ENCODE measurements around the gene SPRR3. TPM values are rescaled to one million over a fixed set of nuclear protein-coding genes. Genes with fewer than 3 reads are reported as not detected.

The SPRR3 gene
- total and polyA plus RNA-seq, 4 donors, result 0.50 to 1.9 (median 1.2) TPM; not detected in 1

DNA sequence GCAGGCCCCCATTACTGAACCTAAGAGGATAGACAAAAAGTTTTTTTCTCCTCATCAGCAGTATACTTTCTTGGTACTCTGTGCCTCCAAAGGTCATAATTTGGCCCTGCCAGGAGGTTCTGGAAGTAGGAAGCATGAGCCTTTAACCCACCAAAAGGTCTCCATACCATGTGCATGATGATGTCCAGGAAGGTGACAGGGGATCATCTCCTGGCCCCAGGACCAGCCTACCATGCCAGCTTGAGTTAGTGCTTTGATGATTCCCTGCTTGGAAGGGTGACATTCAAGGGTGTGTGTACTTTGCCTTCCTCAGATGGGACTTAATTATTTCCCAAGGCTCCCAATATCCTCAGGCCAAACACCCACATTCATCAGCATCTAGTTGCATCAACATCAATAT is 23.9 kb upstream of the SPRR3 start:
- Histone ChIP-seq H3K9ac (ENCODE audit: insufficient read depth in 1 of 2, low read length in 2 of 2) (no peak overlapping the region), H3K27me3 (ENCODE audit: control insufficient read depth in 3 of 3, insufficient read depth in 3 of 3, low read length in 2 of 3) (no peaks in the 10 kb centered on the region), H3K9me3 (ENCODE audit: control insufficient read depth in 4 of 4, insufficient read depth in 3 of 4, low read length in 3 of 4) (peaks cover 0 to 2% (median 0%) of the 10 kb centered on the region in 4 donors), H3K4me3 (no peak overlapping the region), H3K27ac (ENCODE audit: low read depth in 1 of 2, low read length in 1 of 2) (no peak overlapping the region), H3K36me3 (ENCODE audit: control insufficient read depth in 4 of 4, insufficient read depth in 4 of 4, low read length in 4 of 4) (no peaks in the 10 kb centered on the region), H3K4me1 (ENCODE audit: control insufficient read depth in 5 of 5, insufficient read depth in 5 of 5, low read length in 5 of 5) (no peaks in the 10 kb centered on the region)
- no peak for DNase-seq
- ATAC-seq (ENCODE audit: insufficient read depth, low FRiP score), result no peak
- no peak for TF ChIP-seq CTCF (IDR thresholded peaks at IDR 0.05; ENCODE audit: control extremely low read depth, extremely low read depth)

DNA sequence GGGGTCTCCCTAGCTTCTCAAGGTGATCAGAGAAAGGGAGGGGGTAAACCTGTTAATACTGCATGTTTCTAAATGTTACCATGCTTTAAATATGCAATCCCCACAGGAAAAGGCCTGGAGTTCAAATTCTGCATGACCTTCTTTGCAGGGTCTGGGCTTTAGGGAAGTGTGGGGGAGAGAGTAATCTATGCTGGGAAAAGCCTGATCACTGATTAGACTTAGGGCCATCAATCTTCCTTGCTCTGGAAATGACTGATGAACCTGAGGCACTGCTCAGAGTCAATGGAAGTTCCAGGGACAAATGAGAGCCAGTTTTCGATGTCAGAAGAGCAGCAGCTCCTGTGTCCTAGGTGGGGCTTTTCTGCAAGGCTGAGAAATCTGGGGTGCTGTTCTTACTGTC is 20.9 kb upstream of the SPRR3 start:
- Histone ChIP-seq H3K27ac (ENCODE audit: low read depth in 1 of 2, low read length in 1 of 2) (no peak overlapping the region), H3K9ac (ENCODE audit: insufficient read depth in 1 of 2, low read length in 2 of 2) (no peak overlapping the region), H3K36me3 (ENCODE audit: control insufficient read depth in 4 of 4, insufficient read depth in 4 of 4, low read length in 4 of 4) (no peaks in the 10 kb centered on the region), H3K4me3 (no peak overlapping the region), H3K4me1 (ENCODE audit: control insufficient read depth in 5 of 5, insufficient read depth in 5 of 5, low read length in 5 of 5) (no peaks in the 10 kb centered on the region), H3K27me3 (ENCODE audit: control insufficient read depth in 3 of 3, insufficient read depth in 3 of 3, low read length in 2 of 3) (no peaks in the 10 kb centered on the region), H3K9me3 (ENCODE audit: control insufficient read depth in 4 of 4, insufficient read depth in 3 of 4, low read length in 3 of 4) (peaks cover 0 to 2% (median 0%) of the 10 kb centered on the region in 4 donors)
- ATAC-seq (ENCODE audit: insufficient read depth, low FRiP score) (no peak), DNase-seq (no peak)
- WGBS, 2 donors, result 72 to 79% methylated on average over 1 of the region's 1 CpG
- no peak for TF ChIP-seq CTCF (IDR thresholded peaks at IDR 0.05; ENCODE audit: control extremely low read depth, extremely low read depth)

DNA sequence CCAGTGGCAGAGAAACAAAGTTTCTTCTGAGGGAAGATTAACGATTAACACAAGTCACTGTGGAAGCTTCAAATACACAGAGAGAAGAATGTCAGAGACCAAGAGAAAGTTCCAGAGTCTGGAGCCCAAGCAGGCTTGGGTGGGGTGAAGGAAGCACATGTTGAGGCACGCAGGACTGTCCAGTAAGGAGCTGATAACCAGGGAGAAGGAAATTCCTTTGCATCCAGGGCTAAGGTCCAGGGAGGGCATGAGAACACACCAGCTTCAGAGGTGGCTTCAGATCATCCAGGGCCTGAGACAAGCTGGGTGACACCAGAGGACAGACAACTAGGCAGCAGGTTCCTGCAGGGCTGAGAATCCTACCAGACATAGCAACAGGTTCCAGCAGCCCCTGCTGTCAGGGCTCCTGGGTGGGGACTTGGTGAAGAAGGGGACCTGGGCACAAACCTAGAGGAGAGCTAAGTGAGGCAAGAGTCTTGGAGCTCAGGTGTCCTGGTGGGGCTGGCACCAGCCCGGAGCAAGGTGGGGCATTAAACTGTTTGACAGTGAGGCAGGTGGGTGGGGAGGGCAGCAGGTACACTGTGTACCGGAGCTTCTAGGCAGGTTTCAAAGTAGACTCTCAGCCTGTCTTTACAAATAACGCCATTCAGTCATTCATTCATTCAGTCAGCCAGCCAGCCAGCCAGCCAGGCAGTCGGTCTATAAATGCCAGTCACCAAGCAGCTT is 20.2 kb upstream of the SPRR3 start:
- Histone ChIP-seq H3K36me3 (ENCODE audit: control insufficient read depth in 4 of 4, insufficient read depth in 4 of 4, low read length in 4 of 4) (no peaks in the 10 kb centered on the region), H3K27me3 (ENCODE audit: control insufficient read depth in 3 of 3, insufficient read depth in 3 of 3, low read length in 2 of 3) (no peaks in the 10 kb centered on the region), H3K27ac (ENCODE audit: low read depth in 1 of 2, low read length in 1 of 2) (no peak overlapping the region), H3K9ac (ENCODE audit: insufficient read depth in 1 of 2, low read length in 2 of 2) (no peak overlapping the region), H3K9me3 (ENCODE audit: control insufficient read depth in 4 of 4, insufficient read depth in 3 of 4, low read length in 3 of 4) (peaks cover 0 to 4% (median 0%) of the 10 kb centered on the region in 4 donors), H3K4me3 (no peak overlapping the region), H3K4me1 (ENCODE audit: control insufficient read depth in 5 of 5, insufficient read depth in 5 of 5, low read length in 5 of 5) (no peaks in the 10 kb centered on the region)
- TF ChIP-seq CTCF (IDR thresholded peaks at IDR 0.05; ENCODE audit: control extremely low read depth, extremely low read depth), result no peak
- whole genome bisulfite sequencing, 2 donors, result 77 to 91% methylated on average over 6 of the region's 6 CpGs
- ATAC-seq (ENCODE audit: insufficient read depth, low FRiP score), result no peak
- no peak for DNase-seq

GRCh38 chr1:152982076-152982475 is 19.5 kb upstream of the SPRR3 start:
- H3K27ac ChIP-seq (ENCODE audit: low read depth in 1 of 2, low read length in 1 of 2), result no peak overlapping the region
- DNase-seq (no peak), ATAC-seq (ENCODE audit: insufficient read depth, low FRiP score) (no peak)
- no peaks in the 10 kb centered on the region for H3K36me3 ChIP-seq (ENCODE audit: control insufficient read depth in 4 of 4, insufficient read depth in 4 of 4, low read length in 4 of 4)
- no peaks in the 10 kb centered on the region for H3K4me1 ChIP-seq (ENCODE audit: control insufficient read depth in 5 of 5, insufficient read depth in 5 of 5, low read length in 5 of 5)
- H3K9ac ChIP-seq (ENCODE audit: insufficient read depth in 1 of 2, low read length in 2 of 2), result no peak overlapping the region
- no peak for TF ChIP-seq CTCF (IDR thresholded peaks at IDR 0.05; ENCODE audit: control extremely low read depth, extremely low read depth)
- no peak overlapping the region for H3K4me3 ChIP-seq
- 83 to 84% methylated on average over 4 of the region's 4 CpGs for WGBS, 2 donors
- H3K9me3 ChIP-seq (ENCODE audit: control insufficient read depth in 4 of 4, insufficient read depth in 3 of 4, low read length in 3 of 4), result peaks cover 0 to 4% (median 0%) of the 10 kb centered on the region in 4 donors
- H3K27me3 ChIP-seq (ENCODE audit: control insufficient read depth in 3 of 3, insufficient read depth in 3 of 3, low read length in 2 of 3), result no peaks in the 10 kb centered on the region
